Measurements from ENCODE around the gene ACVR1B.

Gene ACVR1B

DNA sequence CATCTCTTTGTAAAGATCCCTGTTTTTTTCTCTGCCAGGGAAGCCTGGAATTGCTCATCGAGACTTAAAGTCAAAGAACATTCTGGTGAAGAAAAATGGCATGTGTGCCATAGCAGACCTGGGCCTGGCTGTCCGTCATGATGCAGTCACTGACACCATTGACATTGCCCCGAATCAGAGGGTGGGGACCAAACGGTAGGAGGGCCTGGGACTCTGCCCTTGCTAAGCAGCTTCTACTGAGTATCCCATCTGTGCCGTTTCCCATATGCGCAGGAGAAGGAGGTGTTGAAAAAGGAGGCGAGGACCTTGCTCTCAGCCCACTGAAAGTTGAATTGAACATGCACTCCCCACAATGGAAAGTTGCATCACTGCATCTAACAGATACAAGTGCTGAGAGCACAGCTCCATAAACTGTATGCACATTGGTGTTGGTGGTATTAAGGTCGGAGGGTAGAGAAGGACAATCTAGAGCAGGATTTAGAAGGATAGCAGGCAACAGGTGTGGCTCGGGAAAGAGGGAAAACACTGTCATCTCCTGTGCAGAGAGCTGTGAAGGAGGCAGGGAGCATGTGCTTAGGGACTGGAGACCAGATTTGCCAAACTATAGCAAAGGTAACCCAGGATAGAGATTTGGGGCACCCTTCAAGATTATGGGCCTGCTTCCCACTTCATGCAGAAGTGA lies 33.8 kb downstream of the ACVR1B start:
- in situ Hi-C loops (cut with MboI; ENCODE audit: low pct_unique_long_range_greater_than_20kb, low sequenced_read_pairs), result no loop called here
- no peak for DNase-seq

DNA sequence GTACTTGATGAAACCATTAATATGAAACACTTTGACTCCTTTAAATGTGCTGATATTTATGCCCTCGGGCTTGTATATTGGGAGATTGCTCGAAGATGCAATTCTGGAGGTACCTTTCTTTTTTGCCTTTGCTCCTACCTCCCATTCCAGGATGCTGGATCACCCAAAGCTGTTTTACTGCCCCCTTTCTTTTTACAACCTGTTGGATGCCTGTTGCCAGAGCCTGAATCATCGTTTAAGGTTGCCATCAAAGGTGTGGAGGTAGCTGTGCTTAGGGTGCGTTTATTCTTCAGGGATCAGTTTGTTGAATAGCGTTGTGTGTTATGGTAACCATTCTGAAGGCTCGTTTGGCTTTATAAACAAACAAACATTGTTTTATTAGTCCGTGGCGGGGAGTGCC lies 35.3 kb downstream of the ACVR1B start:
- in situ Hi-C loops (cut with MboI; ENCODE audit: low pct_unique_long_range_greater_than_20kb, low sequenced_read_pairs), result no loop called here
- DNase-seq, result no peak

DNA sequence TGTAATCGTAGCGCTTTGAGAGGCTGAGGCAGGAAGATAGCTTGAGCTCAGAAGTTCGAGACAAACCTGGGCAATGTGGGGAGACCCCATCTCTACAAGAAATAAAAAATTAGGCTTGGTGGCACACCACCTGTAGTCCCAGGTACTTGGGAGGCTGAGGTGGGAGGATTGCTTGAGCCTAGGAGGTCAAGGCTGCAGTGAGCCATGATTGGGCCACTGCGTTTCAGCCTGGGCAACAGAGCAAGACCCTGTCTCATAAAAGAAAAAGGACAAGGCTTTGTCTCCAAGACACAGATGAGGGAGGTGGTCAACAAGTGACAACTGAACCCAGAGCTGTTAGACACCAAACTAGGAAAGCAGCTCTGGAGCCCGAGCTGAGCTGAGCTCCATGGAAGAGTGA lies 40.7 kb downstream of the ACVR1B start:
- in situ Hi-C loops (cut with MboI; ENCODE audit: low pct_unique_long_range_greater_than_20kb, low sequenced_read_pairs), result no loop called here
- no peak for DNase-seq

DNA sequence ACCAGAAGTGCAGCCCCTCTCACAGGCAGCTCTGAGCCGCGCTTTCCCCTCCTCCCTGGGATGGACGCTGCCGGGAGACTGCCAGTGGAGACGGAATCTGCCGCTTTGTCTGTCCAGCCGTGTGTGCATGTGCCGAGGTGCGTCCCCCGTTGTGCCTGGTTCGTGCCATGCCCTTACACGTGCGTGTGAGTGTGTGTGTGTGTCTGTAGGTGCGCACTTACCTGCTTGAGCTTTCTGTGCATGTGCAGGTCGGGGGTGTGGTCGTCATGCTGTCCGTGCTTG lies 43.0 kb downstream of the ACVR1B start:
- in situ Hi-C loops (cut with MboI; ENCODE audit: low pct_unique_long_range_greater_than_20kb, low sequenced_read_pairs), result no loop called here
- DNase-seq, result no peak

DNA sequence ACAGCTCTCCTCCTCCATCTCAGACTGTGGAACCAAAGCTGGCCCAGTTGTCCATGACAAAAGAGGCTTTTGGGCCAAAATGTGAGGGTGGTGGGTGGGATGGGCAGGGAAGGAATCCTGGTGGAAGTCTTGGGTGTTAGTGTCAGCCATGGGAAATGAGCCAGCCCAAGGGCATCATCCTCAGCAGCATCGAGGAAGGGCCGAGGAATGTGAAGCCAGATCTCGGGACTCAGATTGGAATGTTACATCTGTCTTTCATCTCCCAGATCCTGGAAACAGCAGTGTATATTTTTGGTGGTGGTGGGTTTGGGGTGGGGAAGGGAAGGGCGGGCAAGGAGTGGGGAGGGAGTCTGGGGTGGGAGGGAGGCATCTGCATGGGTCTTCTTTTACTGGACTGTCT lies 43.5 kb downstream of the ACVR1B start:
- no peak for DNase-seq
- in situ Hi-C loops (cut with MboI; ENCODE audit: low pct_unique_long_range_greater_than_20kb, low sequenced_read_pairs), result no loop called here

DNA sequence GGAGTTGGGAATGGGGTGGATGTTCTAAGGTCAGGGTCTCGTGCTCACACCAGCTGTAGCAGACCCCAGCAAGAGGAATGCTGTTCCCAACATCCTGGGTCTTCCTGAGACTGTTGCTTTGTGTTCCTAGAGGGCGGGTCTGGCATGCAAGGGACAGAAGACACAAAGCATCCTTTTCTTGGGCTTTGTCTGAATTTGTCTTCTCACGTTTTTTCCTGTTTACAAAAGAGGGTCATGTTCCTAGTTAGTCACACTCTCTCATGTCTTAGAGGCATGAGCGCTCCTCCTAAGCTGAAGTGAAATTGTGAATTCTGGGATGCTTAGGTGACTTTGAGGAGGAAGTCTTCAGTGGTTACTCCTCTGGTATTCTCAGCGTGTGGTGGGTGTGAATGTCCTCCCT lies 45.6 kb downstream of the ACVR1B start:
- in situ Hi-C loops (cut with MboI; ENCODE audit: low pct_unique_long_range_greater_than_20kb, low sequenced_read_pairs), result no loop called here
- DNase-seq, result no peak

DNA sequence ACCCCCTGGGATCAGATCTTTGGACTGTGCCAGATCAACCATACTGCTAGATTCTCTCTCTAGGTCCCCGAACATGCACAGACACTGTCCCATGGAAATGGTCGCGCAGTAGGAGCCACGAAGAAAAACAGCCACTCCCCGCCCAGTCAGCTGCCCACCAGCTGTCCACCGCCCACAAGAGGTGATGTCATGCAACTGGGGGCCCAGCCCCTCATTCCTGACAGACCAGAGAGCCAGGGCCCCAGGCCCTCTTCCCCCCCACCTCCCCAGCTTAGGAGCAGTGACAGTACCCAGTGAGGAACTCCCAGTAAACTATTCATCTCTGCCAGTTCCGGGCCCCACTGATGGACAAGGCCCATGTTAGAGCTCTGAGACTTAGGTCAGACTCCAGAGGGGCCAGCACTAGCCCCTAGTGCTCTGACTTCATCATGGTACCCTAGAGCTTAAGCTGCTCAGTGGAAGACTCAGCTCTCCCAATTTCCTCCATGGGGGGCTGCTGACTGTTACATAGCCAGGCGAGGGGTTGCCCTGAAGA lies 51.6 kb downstream of the ACVR1B start:
- in situ Hi-C loops (cut with MboI; ENCODE audit: low pct_unique_long_range_greater_than_20kb, low sequenced_read_pairs), result no loop called here
- DNase-seq, result no peak

DNA sequence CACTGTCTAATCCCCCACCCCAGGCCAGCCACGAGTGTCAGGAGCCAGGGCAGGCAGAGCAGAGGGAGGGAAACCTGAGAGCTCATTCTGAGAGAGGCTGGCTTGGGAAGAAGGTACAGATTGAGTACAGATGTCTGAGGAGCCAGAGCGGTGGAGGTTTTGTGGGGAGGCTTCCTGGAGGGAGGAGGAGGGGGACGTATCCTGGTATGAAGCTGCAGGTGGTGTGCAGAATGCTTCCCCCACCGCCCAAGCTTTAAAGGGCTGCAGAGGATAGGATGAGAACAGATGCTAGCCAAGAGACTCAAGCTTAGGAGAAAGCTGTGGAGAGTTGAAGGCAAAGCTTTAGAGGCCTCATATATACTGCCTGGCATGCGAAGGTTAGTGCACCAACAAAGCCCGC lies 52.1 kb downstream of the ACVR1B start:
- DNase-seq, result no peak
- in situ Hi-C loops (cut with MboI; ENCODE audit: low pct_unique_long_range_greater_than_20kb, low sequenced_read_pairs), result no loop called here

DNA sequence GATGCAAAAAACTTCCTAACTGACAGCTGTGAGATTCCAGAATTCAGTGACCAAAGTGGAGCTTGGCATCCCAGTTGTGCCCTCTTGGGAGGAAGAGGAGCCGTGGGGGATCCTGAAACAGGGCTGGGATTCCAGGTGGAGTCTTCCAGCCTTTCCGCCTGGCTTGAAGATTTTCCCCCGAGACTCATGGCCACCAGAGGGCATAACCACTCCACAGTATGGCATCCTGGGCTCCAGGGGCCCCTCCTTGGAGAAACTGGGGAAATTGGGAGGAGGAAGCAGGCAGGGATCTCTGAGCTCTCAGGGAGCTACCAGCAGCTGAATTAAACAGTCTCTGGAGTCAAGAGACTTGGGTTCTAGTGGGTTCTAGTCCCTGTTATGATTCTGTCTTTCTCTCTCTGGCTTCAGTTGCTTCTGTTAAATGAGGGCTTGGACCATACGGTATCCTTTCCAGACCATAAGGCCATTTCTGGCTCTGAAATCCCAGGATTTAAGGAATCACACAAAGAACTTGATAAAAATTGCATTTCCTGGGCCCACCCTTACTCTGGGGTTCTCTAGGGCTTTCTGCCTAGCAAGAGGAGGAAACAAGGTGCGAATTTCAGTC lies 52.6 kb downstream of the ACVR1B start:
- in situ Hi-C loops (cut with MboI; ENCODE audit: low pct_unique_long_range_greater_than_20kb, low sequenced_read_pairs), result no loop called here
- DNase-seq, result peak; percentile 50

DNA sequence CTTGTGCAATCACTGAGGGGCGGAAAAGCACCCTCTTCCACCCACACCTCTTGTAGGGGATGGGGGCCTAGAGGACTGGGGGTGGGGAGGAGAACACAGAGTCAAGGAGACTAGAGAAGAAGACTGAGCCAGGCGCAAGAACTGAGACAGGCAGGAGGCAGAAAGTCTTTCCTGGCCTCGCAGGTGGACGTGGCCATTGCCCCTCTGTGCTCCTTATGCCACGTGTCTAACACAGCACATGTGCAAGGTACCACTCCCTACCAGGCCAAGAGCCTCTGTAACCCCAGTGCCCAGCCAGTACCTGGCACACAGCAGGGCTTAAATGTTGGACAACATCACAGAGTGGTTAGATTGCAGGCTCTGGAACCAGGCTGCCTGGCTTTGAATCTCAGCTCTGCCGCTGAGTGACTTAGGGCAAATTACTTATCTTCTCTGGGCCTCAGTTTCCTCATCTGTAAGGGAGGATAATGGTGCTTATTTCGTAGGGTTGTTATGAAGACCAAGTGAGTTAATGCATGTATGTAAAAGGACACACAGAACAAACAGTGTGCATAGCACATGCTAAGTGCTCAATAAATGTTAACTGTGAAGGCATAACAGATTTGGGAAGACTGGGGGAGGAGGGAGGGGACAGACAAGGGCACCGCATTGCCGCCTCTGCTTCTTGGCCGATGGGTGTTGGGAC lies 53.9 kb downstream of the ACVR1B start:
- in situ Hi-C loops (cut with MboI; ENCODE audit: low pct_unique_long_range_greater_than_20kb, low sequenced_read_pairs), result no loop called here
- no peak for DNase-seq

DNA sequence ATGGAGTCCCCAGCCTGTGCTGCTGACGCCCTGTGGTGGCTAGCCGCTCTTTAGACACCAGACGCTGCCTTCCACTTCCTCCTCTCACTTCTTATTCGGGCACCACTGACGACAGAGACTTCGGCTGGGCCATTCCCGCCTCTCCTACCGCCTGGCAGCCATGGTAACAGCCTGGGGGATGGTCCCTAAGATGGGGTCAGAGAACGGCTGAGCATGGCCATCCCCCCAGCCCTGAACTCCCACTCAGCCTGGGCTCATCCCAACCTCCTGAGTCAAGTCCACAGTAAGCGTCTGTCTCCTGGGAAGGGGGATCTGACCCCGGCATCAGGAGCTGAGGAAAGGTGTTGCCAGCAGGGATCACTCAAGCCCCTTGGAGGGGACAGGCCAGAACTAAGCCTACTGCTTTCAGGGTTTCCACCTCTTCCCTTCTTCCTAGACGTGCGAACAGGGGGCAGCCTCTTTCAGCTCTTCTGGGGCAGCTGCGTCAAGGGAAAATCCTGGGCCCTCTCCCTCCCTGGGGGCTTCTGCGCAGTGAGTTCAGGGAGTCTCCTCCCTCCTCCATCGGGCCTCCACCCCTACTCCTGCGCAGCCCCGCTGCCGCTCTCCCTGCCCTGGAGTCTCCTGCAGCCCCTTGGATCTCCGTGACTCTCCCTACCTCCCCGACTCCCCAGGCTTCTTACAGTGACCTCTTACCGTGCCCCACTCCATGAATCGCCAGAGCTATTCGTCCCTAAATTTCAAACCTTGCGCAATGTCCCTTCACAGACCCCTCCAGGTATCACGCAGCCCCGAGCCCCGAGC lies 54.6 kb downstream of the ACVR1B start:
- peak; percentile 79 for DNase-seq
- in situ Hi-C loops (cut with MboI; ENCODE audit: low pct_unique_long_range_greater_than_20kb, low sequenced_read_pairs), result no loop called here

DNA sequence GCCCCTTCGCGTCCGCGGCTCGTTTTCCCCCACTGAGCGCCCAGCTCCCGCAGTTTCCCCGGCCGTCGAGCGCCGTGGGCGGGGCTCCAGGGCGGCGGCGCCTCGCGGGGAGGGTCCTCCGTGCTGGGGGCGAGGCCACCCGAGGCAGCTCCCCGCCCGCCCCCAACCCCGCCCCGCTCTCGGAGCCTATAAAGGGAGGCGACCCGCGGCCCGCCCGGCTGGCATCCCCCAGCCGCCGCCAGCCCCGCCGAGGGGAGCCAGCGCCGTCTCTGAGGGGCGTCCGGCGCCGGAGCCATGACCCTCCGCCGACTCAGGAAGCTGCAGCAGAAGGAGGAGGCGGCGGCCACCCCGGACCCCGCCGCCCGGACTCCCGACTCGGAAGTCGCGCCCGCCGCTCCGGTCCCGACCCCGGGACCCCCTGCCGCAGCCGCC lies 55.2 kb downstream of the ACVR1B start, which contains the start of gene TAMALIN:
Gene TAMALIN, plus strand, starts transcription at position 221 of the 432 bp plus-strand sequence. Its CDS starts 74 bp downstream, at position 295.
- in situ Hi-C loops (cut with MboI; ENCODE audit: low pct_unique_long_range_greater_than_20kb, low sequenced_read_pairs), result no loop called here
- peak; percentile 50 for DNase-seq

DNA sequence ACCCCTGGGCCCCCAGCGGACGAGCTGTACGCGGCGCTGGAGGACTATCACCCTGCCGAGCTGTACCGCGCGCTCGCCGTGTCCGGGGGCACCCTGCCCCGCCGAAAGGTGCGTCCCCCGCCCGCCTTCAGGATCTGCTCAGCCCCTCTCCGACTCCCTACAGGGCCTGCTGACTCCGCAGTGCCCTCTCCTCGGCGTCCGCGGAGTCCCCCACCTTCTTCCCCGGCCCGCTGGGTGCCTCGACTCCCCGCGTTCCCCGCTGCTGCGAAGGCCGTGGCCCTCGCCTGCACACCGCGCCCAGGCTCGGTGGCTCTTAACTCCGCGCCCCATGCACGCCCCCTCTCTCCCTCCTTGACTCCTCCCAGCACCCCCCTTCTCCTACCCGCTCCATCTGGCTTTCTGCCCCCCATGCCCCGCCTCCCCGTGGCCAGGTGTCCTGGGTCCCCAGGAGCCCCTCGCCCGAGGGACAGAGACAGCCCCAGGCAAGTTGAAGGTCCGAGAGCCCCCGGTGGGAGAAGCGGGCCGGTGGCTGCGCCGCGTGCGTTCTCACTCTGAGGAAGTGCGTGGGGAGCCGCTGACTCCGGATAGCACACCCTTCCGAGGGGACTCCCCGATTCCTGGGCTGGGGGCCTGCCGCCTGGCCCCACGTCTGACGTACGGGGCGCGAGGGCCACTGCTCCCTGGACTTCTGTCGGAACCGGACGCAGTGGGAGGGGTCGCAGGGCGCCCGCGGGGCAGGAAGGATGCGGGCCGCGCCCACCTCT lies 55.8 kb downstream of the ACVR1B start:
- in situ Hi-C loops (cut with MboI; ENCODE audit: low pct_unique_long_range_greater_than_20kb, low sequenced_read_pairs), result no loop called here
- no peak for DNase-seq

DNA sequence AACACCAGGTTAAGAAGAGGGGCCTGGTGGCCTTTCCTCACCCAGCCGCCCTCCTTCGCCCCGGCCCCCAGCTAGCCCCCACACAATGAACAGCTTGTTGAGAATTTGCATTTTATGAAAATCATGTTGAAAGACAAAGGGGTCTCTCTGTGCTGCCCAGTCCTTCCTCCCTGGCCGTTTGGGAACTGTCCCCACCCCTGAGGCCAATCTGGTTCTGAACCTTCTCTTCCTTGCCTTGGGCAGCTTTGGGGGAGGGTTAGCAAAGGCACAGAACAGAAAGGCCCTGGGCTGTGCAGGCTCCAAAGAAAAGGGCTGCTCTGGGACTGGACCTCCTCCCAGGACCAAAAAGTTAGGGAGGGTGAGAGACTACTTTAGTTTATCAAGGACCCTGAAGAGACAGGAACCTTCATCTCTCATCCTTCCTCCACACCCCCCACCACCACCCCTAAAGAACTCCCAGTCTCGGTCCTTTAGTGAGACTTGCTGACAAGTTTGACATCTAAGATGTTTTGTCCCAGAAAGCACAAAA lies 56.5 kb downstream of the ACVR1B start:
- in situ Hi-C loops (cut with MboI; ENCODE audit: low pct_unique_long_range_greater_than_20kb, low sequenced_read_pairs), result no loop called here
- DNase-seq, result no peak

DNA sequence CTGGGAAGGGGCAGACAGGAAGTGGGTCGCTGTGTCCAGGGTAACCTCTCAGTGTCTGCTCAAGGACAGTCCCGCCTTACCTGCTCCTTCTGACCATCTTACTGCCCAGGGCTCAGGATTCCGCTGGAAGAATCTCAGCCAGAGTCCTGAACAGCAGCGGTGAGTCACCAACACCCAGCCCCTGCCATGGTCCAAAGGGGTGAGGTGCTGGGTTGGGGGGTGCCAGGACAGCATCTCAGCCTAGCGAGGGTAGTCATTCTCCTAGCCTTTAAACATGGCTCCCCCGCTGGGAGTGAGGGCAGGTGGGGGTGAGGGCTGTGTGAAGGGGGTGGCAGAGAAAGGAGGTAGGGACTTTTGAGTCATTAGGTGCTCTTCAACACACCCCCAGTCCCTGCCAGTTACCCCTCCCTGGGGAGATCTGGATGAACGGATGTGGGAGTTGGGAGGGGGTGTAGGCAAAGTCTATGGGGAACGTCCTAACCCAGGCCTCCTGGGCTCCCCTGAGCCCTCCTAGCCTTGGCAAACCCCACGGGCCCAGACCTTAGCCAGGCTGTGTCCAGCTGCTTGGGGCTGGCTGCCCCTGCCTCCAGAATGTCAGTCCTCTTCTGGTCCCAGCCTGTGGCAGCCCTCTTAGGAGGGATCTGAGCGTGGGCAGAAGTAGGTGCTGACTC lies 57.7 kb downstream of the ACVR1B start:
- no peak for DNase-seq
- in situ Hi-C loops (cut with MboI; ENCODE audit: low pct_unique_long_range_greater_than_20kb, low sequenced_read_pairs), result no loop called here

DNA sequence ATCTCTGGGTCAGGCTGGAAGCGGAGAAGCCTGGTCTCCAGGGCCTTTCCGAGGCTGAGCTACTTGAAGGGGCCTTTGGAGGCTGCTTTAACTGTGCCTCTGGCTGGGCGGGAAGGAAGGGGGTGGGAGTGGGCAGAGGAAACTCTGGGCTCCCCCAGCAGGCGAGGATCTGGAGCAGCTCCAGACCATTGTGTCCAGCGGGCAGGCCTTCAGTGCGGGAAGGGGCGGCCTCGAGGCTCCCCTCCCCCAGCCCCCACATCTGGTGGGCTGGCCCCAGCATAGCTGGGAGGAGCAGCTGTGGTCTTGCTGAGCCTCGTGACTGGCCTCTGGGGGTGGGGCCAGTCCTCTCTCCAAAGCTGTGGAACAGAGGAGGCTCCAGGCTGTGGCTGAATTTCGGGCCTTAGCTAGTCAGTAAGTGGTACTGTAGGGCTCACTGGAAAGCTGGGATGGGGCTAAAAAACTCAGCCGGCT lies 58.7 kb downstream of the ACVR1B start:
- in situ Hi-C loops (cut with MboI; ENCODE audit: low pct_unique_long_range_greater_than_20kb, low sequenced_read_pairs), result no loop called here
- peak; percentile 37 for DNase-seq

DNA sequence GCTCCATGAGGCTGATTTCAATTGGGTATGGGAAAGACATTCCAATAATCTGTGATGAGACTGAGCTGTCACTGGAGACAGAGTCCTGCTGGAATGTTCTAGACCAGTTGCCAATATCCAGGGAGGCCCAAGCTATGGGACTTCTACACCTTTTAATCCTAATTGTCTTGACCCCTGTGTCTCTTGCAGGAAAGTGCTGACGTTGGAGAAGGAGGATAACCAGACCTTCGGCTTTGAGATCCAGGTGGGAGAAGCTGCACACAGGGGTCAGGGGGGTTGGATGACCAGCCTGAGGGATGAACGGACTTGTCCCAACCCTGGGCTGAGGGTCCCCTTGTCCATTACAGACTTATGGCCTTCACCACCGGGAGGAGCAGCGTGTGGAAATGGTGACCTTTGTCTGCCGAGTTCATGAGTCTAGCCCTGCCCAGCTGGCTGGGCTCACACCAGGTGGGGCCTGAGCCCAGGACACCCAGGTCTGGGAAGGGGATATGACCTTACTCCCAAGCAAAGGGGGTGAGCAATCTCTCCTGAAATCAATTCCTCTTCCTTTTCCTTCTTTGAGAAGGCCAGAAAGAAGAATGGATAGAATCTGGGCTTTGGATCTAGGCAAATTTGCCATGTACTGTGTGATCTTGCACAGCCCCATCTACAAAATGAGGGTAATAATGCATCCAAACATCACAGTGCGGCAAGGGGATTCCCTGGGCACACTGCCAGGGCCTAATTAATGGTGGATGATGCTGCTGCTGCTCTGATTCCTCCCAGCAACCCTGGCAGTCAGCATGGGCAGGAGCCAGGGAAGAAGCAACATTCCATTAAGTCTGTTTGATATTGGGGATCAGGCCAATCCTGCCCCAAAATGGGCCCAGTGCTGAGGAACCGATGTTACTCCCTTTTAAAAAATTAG lies 59.4 kb downstream of the ACVR1B start:
- in situ Hi-C loops (cut with MboI; ENCODE audit: low pct_unique_long_range_greater_than_20kb, low sequenced_read_pairs), result no loop called here
- no peak for DNase-seq

Measured in KBM-7 (cell line).